ENCODE data around the gene PTPRCAP.

PTPRCAP gene

GRCh38 chr11:67464411-67465188 is 27.1 kb upstream of the PTPRCAP start:
- DNase-seq, result no peak

- DNase-seq, result no peak
These were observed 26.4 kb upstream of the PTPRCAP start for GRCh38 chr11:67463680-67464410.

DNA sequence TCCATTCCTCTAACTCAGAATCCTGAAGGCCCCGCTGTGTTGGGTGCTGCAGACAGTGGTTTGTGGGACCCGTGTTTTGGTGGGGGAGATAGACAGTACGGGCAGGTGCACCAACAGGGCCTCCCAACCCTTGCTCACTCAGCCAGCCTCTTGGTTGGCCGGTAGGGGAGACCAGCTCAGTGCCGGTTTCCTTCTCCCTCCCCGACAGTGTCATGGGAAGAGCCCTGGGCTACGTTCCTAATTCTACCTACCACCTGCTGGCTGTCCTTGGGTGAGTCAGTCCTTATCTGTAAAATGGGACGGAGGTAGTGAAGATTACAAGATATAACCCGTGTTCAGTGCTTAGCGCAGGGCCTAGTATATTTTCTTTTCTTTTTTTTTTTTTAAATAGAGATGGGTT is 25.7 kb upstream of the PTPRCAP start:
- no peak for DNase-seq

DNA sequence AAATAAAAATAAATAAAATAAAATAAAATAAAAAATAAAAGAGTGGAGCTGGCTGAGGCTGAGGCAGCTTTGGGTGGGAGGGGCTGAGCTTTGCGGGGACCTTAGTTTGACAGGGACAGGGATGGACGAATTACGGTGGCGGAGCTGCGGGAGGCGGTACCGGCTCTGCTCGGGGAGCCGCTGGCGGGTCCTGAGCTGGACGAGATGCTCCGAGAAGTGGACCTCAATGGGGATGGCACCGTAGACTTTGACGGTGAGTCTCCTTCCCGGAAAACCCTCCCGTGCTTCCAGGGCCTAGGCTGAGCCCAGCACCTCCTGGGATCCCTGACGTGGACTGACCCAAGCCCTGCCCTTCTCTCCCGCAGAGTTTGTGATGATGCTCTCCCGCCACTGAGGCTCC is 20.8 kb upstream of the PTPRCAP start:
- DNase-seq, result no peak

- DNase-seq, result no peak
These were observed 20.0 kb upstream of the PTPRCAP start for GRCh38 chr11:67457453-67457852.

- no peak for DNase-seq
These were observed 18.7 kb upstream of the PTPRCAP start for GRCh38 chr11:67456068-67456705.

DNA sequence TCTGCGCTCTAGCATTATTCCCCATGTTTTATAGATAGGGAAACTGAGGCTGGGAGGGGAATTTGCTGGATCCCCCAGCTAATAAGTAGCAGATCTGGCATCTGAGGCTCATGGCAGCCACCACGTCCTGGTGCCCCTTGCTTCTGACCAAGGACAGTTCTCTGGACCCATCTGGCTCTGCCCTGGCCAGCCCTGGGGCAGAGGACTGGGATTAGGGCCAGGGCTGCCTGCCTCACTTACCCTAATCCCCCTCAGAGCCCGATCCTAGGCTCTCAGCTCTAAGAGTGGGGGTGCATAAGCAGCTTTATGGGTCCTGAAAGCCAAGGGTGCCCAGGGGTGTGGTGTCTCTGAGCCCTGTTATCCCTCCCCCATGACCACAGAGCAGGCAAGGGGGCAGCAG is 17.6 kb upstream of the PTPRCAP start, which contains the start of gene CABP4:
Gene CABP4, plus strand, starts transcription at position 301 of the 400 bp plus-strand sequence. Its CDS starts 70 bp downstream, at position 371.
- no peak for DNase-seq

- DNase-seq, result no peak
These were observed 16.6 kb upstream of the PTPRCAP start for GRCh38 chr11:67453816-67454732.

DNA sequence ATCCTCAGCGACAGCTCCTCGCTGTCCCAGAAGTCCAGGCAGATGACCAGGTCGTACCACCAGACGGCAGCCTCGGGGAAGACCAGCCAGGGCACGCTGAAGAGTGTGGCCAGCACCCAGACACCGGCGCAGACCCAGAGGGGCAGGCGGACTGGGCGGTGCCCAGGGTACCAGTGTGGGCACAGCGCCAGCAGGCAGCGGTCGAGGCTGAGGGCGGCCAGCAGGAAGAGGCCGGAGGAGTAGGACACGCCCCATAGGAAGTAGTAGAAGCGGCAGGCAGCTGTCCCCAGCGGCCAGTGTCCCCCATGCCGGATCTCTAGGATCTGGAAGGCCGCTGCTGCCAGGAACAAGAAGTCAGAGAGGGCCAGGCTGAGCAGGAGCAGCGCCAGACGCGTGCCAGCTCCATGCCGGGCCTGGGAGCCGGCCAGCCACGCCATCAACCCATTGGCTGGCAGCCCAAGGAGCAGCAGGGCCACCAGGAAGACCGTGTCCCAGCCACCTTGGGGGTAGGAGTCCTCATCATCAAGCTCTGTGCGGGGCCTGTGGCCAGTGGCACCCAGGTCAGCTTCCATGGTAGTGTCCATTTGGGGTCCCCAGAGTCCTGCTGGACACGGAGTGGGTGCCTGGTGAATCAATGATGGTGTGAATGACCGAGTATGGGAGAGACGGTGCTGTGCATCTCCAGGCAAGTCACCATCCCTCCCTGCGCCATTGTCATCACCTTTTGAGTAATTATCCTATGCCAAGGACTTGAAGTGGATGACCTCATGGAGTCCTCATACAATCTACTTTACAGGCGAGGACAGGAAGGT is 14.9 kb upstream of the PTPRCAP start, which contains the start of gene GPR152:
Gene GPR152, minus strand, starts transcription at position 589 of the 812 bp plus-strand sequence. Its CDS starts 5 bp downstream, at position 584.
- no peak for DNase-seq

DNA sequence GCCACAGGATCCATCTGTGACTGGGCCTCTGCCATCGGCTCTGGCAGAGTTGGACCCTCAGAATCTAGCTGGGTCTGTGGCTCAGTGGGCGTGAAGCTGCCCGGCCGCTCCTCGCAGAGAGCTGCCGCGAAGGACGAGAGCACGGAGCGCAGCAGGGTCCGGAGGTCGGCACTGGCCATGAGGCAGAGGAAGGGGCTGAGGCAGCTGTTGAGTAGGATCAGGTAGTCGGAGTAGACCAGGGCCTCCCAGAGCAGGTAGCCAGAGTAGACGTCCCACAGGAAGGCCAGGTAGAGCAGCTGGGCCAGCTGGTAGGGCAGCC is 14.1 kb upstream of the PTPRCAP start:
- DNase-seq, result no peak

GRCh38 chr11:67450796-67451657 is 13.5 kb upstream of the PTPRCAP start:
- DNase-seq, result no peak

GRCh38 chr11:67449116-67449844 is 11.8 kb upstream of the PTPRCAP start:
- no peak for DNase-seq

- no peak for DNase-seq
These were observed 10.7 kb upstream of the PTPRCAP start for GRCh38 chr11:67448220-67448609.

DNA sequence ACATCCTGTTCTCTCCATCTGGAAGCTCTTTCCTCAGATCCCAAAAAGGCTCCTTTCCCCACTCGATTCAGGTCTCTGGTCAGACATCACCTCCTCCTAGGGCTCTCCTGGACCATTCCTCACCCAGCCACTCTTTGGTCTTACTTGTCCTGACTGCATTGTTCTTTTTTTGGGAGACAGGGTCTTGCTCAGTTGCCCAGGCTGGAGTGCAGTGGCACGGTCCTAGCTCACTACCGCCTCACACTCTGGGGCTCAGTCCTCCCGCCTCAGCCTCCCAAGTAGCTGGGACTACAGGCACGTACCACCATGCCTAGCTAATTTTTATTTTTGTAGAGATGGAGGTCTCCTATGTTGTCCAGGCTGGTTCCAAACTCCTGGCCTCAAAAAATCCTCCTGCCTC is 8.0 kb upstream of the PTPRCAP start:
- DNase-seq, result no peak

GRCh38 chr11:67442504-67443404 is 5.3 kb upstream of the PTPRCAP start:
- no peak for DNase-seq

- DNase-seq, result no peak
These were observed 4.4 kb upstream of the PTPRCAP start for GRCh38 chr11:67441731-67442351.

- no peak for DNase-seq
These were observed 3.6 kb upstream of the PTPRCAP start for GRCh38 chr11:67441098-67441563.
